T-helper 2 cell treated with Interferon-gamma antibody and Interleukin-4, amounts not matched to agents 100 ng/mL and 5 ng/mL, for 36 hours (primary cell): ENCODE data around the gene CTSL. TPM values are rescaled to one million over a fixed set of nuclear protein-coding genes. Genes with fewer than 3 reads are reported as not detected.

Source experiments
- intact Hi-C: fragments of 100-400 bp; cut with micrococcal nuclease; formaldehyde crosslinking; loops from one replicate; pipeline ENCODE4 v1.15.1; 2023
- total RNA-seq: library from RNA; stranded (reverse); gene quantifications from 2 replicates; pipeline ENCODE4 v1.2.3, GENCODE V29; 2022

The CTSL gene
- total RNA-seq = 5.9 and 6.2 TPM in 2 replicates

DNA sequence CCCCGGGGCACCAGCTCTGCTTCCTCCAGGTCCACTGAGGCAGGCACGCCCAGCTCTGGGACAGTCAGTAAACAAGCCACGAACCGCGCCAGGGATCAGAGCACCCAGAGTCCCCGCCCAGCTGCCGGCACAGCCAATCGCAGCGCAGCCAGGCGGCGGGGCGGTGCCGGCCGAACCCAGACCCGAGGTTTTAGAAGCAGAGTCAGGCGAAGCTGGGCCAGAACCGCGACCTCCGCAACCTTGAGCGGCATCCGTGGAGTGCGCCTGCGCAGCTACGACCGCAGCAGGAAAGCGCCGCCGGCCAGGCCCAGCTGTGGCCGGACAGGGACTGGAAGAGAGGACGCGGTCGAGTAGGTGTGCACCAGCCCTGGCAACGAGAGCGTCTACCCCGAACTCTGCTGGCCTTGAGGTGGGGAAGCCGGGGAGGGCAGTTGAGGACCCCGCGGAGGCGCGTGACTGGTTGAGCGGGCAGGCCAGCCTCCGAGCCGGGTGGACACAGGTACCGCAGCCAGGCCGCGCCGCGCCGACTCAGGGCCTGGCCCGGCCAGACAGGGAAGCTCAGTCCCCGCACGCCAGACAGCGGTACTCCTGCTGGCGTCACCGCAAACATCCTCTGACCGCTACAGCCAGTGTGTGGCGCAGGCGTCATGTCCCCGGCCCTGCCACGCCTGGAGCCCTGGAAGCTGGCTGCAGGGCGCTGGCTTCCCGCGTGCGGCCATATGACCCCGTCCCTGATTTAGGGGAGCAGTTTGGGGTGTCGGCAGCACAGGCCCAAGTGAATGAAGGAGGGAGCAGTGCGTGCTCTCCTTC lies at the start of gene CTSL:
TSS of gene CTSL (plus strand) at position 220 of the 810 bp plus-strand sequence. CDS start 1,485 bp downstream, outside the sequence.
- intact Hi-C loops = loop anchor here (1.0 kb wide), 1 partner anchor 17 kb away; no protein-coding TSS in a partner anchor

DNA sequence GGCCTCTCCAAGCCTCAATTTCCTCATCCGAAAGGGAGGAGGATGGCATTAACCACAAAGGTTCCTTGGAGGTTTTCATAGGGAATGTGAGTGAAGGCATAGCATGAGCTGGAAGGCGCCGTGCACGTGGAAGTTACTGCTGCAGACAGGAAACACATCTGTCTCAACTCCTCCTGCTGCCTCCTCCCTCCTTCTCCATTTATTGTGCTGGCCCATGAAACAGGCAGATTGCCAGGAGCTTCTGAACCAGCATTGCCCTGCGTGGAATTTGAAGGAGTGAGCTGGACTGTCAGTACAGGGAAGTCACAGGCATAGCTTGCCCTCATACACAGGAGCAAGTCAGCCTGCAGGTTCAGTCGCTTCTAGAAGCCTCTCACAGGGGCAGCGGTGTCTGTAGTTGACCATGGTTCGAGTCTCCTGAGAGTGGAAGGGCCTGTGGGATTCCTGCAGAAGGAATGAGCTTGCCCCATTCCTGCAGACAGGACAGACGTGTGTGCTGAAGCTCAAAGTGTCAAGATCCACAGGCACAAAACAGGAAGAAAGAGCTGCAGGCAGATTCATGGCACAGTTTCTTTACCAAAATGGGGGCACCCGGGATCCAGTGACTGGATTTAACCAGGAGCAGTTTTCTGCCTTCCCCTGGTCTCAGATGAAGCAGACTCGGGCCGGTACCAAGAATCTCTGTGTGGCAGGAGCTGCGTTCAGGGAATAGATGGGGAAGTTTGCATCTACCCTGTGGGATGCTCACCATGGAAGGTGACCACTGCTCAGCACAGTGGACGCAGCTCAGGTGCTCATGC lies 48.7 kb upstream of the CTSL start:
- intact Hi-C loops = no loop called here

DNA sequence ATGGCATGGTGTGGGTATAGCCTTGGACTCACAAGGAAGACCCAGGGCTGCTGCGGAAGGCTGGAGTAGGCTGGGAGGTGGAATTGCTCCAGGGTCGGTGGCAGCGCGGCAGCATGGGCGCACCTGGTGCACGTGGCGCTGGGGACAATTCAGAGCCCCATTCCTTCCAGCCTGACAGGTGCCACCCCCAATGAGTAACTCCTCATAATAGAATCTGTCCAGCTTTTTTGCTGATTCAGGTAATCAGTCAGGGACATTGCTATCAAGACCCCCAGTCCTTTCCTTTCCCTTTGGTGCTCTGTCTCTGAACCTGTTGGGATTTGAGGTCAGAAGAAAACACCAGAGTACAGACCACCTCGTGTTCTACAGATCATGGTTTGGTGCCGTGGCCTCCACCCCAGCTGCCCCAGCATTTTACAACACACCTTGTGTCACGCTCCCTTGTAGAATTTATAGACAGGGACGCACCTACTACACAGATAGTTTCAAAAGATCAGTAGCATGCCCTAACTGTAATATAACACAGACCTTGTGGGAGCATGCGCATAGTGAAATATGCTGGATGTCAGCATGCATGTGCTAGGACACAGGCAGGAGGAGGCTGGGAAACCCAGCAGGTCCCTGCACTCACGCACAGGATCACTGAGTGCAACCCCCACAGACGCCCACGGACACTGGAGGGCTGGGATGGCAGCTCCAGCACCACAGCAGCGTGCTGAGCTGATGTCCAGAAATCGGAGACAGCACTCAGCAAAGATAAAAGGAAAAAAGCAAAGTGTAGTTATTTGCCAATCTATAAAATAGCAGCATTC lies 47.9 kb upstream of the CTSL start:
- intact Hi-C loops = loop anchor here (1.0 kb wide), 1 partner anchor 135 kb away; no protein-coding TSS in a partner anchor

DNA sequence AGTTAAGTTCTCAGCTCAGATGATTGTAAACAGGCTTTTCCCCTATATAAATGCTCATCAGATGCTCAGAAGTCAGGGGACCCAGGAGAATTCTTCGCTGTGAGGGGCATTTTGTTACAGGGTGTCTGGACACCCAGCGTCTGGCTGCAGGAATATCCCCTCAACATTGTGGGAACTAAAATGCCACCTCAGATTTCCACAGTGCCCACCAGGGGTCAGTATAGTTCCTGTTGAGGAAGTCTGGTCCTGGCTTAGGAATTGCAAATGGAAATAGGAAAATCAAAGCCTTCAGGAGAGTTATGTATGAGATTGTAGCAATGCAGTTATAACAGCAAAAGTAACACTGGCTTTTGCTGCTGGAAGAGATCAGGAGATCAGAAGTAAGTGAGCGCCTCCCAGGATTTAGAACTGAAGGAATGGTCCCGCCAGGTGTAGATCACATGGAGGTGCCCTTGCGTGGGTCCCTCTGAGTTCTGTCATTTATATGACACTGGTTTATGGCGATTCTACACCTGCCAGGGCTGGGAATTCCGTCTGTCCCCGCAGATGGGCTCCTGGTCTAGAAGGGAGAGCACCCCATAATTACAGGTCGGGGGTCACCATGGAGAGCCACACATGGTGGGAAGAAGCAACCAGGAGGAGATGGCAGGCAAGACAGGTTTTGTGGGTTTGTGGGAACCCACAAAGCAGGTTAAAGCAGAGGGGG lies 47.1 kb upstream of the CTSL start:
- intact Hi-C loops = loop anchor here (1.0 kb wide), 1 partner anchor 134 kb away; no protein-coding TSS in a partner anchor

DNA sequence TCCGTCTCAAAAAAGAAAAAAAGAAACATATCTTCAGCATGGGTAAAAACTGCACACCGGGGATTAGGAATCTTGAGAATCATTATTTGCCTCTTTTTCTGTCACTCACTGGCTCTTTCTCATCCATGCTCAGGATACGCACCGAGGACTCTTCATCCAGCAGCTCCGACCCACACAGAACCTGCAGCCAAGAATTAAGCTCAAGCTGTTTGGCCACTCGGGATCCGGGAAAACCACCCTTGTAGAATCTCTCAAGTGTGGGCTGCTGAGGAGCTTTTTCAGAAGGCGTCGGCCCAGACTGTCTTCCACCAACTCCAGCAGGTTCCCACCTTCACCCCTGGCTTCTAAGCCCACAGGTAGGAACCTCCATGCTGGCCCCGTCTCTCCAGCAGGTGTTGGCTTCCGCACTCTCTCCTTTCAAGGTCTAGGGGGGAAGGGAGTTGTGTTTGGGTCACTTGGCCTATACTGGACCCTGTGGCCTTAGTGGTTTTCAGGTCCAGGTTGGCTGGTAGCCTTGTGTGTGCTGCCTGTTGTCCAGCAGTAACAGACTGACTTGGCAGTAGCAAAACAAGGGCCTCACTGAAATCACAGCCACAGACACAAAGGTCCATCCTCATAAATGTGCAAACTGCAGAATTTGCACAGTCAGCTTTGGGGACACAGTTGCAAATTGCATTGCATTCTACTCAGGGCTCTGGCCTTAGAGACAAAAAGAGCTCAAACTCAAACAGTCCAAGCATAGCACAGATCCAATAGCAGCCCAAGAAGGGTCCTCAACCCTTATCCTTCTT lies 44.5 kb upstream of the CTSL start:
- intact Hi-C loops = no loop called here

DNA sequence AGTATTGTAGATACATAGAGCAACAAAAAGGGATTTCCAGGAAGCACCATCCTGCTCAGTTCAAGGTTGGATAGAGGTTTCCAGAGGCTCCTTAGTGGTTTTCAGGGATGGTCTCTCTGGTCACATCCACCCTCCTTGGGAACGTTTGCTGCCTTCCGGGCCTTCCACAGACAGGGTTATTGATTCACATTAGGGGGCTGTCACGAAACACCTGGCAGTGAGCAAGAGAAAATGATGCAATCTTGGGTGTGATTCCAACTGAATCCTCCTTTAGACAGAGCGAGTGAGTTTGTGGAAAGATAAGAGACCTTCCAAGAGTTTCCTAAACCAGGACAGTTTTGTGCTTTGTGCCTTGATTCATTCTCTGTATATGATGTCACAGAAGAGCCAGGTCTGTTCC lies 43.8 kb upstream of the CTSL start:
- intact Hi-C loops = no loop called here

DNA sequence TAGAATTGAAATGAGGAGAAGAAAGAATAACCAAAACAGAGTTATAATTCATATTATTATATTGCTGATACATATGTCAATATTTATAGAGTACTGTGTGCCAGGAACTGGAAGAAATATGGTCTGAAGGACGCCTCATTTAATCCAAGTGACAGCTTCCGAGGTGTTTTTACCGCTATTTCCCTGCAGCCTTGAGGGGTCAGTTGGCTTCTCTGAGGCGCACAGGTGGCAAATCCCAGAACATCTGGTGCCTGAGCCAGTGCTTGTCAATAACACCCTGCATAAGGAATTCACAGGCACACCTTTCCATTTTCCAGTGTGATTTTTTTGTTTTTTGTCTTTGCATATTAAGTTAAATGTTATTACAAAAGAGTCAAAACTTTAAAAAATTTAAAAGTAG lies 43.3 kb upstream of the CTSL start:
- intact Hi-C loops = no loop called here

DNA sequence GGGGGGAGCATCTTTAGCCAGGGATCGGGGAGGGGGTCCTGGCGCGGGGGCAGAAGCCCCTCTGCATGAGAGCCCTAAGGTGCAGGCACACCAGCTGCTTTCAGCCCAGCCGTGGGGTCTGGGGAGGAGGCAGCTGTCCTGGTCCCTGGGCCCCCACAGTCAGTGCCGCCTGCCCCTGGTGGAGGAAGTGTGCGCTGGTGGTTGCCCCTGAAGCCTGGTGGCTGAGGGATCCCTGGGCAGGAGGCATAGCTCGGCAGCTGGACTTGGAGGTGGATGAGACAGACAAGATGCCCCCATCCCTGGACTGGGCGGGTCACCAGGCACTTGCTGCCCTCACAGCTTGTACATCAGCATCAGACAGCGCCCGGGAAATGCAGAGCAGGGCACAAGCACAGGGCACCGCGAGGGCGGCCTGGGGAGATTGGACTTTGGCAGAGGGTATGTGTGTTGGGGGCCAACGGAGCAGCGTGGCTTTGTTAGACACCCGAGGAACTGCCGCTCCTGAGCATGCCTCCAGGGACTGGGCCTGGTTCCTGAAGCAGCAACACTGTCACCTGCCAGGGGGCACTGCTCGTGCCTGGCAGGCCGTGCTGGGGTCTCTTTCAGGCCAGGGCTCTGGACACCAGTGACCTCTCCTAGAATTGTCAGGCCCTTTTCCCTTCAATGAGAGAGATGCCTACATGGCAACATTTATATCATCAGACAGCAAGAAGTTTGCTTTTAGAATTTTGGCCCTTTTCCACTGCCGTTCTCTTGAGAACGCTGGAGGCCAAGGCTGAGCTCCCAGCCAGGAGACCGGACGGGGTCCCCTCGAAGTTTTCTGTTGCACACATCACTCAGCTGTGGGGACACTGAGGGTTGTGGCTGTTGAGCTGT lies 41.9 kb upstream of the CTSL start:
- intact Hi-C loops = no loop called here

DNA sequence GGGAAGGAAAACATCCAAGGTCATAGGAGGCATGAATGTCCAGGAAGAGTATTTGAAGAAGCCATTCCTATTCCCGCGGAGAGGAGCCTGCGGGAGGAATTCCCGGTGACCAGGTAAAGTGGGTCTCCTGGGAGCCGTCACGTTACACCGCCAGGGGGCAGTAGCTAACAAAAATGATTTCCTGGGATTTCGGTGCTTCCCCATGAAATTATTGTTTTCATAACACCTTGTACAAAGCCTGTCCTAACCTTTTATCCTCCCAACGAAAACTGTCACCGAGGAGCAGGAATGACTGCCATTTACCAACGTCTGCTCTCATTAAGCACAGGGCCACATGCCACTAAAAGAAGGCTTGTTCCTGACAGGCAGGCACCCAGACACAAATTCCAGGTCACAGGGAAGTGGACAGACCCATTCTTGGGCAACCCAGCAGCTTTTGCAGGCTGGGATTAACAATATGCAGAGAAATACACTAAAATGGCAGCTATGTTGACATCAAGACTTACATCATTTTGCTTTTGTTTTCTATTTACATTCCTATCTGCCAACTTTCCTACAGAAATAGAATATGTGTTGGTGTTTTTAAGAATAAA lies 41.2 kb upstream of the CTSL start:
- intact Hi-C loops = no loop called here

DNA sequence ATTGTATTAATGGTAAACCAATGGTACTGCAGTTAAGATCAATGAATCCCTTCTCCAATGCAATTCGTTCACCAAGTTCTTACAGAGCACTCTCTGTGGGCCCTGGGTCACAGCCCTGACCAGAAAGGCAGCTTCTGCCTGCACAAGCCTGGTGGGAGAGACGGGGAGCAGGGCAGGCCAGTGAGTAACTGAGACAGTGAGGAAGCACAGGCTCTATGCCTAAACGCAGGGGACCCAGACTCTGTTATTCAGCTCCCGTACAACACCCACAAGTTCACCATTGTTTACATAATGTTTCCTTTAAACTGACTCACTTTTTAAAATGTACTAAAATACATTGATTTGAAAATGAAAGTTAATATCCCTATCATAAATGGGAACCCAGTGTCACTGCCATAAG lies 40.5 kb upstream of the CTSL start:
- intact Hi-C loops = no loop called here

DNA sequence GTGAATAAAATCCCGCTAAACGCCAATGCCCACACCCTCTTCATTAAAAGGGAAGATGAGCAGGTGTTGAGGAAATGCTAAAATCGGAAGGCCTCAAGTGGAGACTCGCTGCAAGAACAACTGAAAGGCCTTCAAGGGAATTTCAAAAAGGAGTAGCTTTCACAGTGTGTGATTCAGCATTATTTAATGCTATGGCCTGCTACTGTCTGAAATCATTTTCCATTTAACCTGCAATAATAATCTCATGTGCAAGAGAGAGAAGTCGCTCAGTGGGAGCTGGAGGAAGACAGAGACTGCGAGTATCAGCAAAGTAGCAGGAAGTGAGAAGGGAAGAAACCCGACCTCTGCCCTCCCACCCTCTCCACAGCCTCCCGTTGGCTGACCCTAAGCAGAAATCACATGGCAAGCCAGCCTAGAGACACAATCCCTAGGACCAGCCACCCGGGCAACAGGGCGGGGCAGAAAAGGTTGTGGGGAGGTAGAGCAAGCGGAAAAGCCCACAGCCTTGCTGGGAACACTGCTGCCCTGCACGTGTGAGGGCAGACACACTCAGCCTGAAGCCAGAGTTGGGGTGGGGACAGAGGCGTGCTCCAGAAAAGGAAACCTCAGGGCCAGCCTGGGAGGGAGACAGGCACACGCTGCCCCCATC lies 39.9 kb upstream of the CTSL start:
- intact Hi-C loops = no loop called here

DNA sequence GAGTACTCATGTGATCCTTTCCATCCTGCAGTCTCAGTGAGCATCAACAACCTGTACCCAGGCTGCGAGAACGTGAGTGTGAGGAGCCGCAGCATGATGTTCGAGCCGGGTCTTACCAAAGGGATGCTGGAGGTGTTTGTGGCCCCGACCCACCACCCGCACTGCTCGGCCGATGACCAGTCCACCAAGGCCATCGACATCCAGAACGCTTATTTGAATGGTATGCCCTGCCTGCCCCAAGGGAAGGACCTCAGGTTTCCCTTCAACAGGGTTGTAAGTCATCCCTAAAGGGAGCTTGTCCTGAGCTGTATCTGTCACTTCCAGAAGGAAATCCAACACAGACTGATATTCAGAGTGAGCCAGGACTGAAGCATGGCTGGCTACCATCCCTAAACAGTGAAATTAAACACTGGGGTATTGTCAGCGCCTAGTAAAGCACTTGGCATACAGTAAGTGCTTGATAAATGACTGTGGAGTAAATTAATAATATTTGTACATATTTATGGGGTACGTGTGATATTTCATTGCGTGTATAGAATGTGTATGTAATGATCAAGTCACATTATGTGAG lies 39.3 kb upstream of the CTSL start:
- intact Hi-C loops = no loop called here

DNA sequence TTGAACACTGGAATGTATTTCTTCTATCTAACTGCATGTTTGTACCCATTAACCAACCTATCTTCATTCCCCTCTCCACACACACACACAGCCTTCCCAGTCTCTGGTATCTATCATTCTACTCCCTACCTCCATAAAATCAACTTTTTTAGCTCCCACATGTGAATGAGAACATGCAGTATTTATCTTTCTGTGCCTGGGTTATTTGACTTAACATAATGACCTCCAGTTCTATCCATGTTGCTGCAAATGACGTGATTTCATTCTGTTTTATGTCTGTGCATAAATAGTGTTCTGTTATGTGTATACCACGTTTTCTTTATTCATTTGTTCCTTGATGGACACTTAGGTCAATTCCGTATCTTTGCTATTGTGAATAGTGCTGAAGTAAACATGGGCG lies 38.7 kb upstream of the CTSL start:
- intact Hi-C loops = no loop called here

DNA sequence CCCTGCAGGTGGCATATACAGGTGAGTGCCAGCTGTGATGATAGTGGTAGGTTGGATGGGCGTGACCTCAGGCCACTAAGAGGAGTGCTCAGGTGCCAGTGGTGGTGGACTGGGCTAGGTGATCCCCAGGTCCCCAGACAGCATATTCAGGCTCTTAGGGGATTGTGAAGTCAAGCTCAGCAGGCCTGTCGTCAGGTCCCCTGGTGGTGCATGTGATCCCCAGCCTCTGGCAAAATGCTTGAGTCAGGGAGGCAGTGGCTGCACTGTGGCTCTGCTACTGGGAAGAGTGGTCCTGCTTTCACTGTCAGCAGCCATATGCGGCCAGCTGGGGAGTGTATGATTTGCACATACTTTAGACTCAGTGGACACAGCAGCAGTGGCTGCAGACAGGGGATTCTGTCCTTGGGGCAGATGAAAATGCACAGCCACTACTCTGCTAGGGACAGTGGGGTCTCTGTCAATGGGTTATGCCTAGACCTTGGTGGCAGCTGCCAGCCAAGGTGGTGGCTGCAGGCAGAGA lies 31.6 kb upstream of the CTSL start:
- intact Hi-C loops = no loop called here

DNA sequence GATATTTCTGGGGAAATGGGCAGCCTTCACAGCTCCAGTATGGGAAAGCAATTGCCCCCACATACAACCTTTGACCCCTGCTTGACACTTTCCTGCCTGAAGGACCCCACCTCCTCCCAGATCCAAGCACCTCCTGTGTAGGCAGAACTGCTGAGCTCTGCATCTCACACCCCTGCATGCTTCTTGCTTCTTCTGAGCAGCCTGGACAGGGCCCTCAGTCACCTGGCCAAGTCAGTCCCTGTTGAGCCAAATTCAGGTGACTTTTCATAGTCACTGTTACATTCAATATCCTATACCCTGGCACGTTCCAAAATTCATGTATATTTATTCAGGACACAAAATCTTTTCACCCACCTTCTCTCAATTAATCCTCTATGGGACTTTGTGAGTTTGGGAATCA lies 30.4 kb upstream of the CTSL start:
- intact Hi-C loops = no loop called here

DNA sequence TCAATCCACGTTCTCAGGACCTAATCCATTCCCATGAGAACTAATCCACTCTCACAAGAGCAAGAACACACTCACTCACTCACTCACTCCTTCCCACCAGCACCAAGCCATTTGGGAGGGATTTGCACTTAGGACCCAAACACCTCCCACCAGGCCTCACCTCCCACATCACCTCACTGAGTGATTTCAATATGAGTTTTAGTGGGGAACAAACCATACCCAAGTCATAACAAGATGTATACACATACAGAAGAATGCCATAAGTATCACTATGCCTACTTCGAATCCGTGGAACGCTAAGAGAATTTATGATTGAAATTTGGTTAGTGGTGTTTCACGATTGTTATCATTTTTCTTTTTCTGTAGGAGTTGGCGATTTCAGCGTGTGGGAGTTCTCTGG lies 29.3 kb upstream of the CTSL start:
- intact Hi-C loops = no loop called here

DNA sequence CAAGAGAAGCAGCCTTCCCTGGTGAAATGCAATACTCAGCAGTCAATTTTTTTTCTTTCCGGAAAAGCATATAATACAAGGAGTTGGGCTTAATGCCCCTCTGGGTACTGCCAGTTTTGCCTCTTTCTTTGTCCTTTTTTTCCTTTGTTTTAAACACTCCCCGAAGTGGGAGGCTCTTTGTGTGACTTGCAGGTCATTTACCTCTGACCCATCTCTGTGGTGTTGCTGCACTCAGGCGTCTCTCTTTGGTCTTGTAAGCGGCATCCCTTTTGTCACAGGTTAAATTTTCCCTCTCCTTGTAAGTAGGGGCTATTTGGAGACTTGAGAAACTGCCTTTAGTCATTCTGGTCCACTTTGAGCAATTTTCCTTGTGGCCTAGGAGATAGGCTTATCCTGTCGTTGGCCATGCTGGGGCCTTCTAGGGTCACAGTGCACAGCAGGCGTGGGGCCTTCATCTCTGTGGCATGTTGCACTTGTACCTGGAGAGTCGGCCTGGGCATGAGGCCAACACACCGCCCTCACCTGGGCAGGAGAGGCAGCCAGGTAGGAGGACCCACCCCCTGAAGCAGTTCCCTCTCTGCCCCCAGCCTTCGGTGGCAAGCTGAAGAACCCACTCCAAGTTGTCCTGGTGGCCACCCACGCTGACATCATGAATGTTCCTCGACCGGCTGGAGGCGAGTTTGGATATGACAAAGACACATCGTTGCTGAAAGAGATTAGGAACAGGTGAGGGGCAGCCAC lies 27.7 kb upstream of the CTSL start:
- intact Hi-C loops = no loop called here
